H7 (cell line): ENCODE measurements around the gene CCDC85C. TPM values are rescaled to one million over a fixed set of nuclear protein-coding genes. Genes with fewer than 3 reads are reported as not detected.
A peak's percentile ranks its signal among the peaks of the same experiment; 100 is the strongest.

ENCODE experiments used
- DNase-seq: peaks from one replicate; pipeline ENCODE4 v3.0.0; 2012
- H3K27me3 ChIP-seq: 2 replicates; pipeline ENCODE4 v1.6.0; 2011; ENCODE audit warnings: mild to moderate bottlenecking, low read length; ENCODE audit not compliant: control insufficient read depth, insufficient read depth
- H3K36me3 ChIP-seq: replicated peaks from 2 replicates; pipeline ENCODE4 v1.5.1; 2011; ENCODE audit warnings: low read length; ENCODE audit not compliant: control insufficient read depth, insufficient read depth
- H3K4me3 ChIP-seq: 2 replicates; pipeline ENCODE4 v1.5.1; 2011; ENCODE audit warnings: low read depth, mild to moderate bottlenecking, control low read depth, low read length, moderate library complexity; ENCODE audit not compliant: insufficient read depth
- total RNA-seq: library from RNA; depleted of rRNA; stranded (reverse); fragments of >200 nt; shearing (Covaris generic); gene quantifications from 2 replicates; pipeline ENCODE4 v1.2.3, GENCODE V29; 2014

The CCDC85C gene
- total RNA-seq, 1 experiment from 2014 or later = 50.2 TPM

DNA sequence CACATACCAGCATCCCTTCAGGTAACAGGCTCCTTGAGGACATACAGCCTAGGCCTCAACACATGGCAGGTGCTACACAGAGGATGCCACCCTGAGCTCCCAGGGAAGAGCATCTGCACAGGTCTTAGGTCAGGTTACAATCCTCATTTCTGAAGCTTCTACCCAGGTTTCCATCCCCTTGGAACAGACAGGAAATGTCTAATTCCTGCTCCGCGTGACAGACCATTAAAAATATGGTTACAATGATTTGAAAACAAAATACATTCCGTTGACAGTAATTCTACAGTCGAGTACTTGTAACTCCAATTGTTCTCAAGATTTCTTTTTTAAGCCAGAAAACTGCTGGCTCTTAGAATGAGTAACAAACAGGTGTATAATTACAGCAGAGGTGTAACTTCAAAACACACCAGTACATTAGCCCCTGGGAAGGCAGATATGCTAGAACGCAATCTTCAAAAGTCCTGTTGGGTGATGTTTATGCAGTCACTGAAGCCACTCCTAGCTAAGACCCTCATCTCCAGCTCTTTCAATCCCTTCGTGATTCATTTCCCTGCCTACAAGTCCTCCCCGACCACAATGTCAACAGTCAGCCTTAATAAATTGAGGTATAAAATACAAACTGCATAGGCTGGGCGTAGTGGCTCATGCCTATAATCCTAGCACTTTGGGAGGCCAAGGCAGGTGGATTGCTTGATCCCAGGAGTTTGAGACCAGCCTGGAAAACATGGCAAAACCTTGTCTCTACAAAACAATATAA lies 135.0 kb downstream of the CCDC85C start:
- no peak for DNase-seq
- H3K36me3 ChIP-seq = peaks cover 1% of the 10 kb centered on the region; the same call in 1 of the 2 replicates

GRCh38 chr14:99468081-99468480 lies 135.9 kb downstream of the CCDC85C start:
- Histone ChIP-seq H3K4me3 (no peak overlapping the region), H3K36me3 (peaks cover 1% of the 10 kb centered on the region; the same call in 1 of the 2 replicates), H3K27me3 (no peaks in the 10 kb centered on the region)
- DNase-seq = no peak

More for the DNA sequence above, 135.0 kb downstream of the CCDC85C start:
- H3K27me3 ChIP-seq = no peaks in the 10 kb centered on the region
- no peak overlapping the region for H3K4me3 ChIP-seq

GRCh38 chr14:99467336-99468078 lies 136.5 kb downstream of the CCDC85C start:
- Histone ChIP-seq H3K36me3 (peaks cover 1% of the 10 kb centered on the region; the same call in 1 of the 2 replicates), H3K27me3 (no peaks in the 10 kb centered on the region), H3K4me3 (no peak overlapping the region)
- no peak for DNase-seq

DNA sequence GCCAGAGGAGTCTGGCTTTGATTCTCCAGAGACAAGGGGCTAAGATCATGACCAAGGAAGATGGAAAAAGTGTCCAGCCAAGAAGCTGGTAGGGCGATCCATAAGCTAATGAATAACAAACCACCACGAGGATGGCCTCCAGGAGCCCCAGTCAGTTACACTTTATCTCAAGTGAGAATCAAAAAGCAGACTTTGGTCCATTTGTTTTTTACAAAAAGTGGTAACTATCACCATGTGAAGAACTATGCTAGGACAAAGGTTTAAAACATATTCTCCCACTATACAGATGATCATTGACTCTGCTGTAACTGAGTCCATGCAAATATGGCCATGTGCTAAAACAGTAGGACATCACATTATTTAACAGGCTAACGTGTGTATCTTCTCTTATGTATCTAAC lies 137.2 kb downstream of the CCDC85C start:
- no peaks in the 10 kb centered on the region for H3K27me3 ChIP-seq

GRCh38 chr14:99465288-99465687 lies 138.7 kb downstream of the CCDC85C start:
- no peak for DNase-seq
- Histone ChIP-seq H3K27me3 (no peaks in the 10 kb centered on the region), H3K36me3 (peaks cover 5% of the 10 kb centered on the region), H3K4me3 (no peak overlapping the region)

More for the DNA sequence above, 137.2 kb downstream of the CCDC85C start:
- Histone ChIP-seq H3K36me3 (peaks cover 1% of the 10 kb centered on the region; the same call in 1 of the 2 replicates), H3K4me3 (no peak overlapping the region)
- no peak for DNase-seq

DNA sequence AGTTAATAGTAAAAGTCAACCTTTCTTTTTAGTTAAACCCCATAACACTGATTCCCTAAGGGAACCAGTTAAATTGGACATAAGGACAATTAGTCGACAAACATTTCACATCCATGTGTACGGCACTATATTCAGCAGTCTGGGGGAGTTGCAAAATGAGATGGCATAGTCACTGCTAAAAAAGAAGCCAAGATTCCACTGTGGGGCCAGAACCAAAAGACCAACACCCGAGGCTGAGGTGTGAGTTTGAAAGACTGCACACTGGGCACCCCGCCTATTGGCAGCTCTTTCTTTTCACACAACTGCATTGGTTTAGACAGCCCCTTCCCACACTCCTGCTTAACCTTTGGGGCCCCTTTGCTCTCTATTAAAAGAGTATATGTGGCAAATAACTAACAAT lies 140.0 kb downstream of the CCDC85C start:
- Histone ChIP-seq H3K36me3 (peaks cover 5% of the 10 kb centered on the region), H3K27me3 (no peaks in the 10 kb centered on the region), H3K4me3 (no peak overlapping the region)
- no peak for DNase-seq

- peaks cover 11% of the 10 kb centered on the region for H3K36me3 ChIP-seq
- DNase-seq = no peak
- H3K27me3 ChIP-seq = no peaks in the 10 kb centered on the region
- H3K4me3 ChIP-seq = no peak overlapping the region
Observed at GRCh38 chr14:99462210-99462609, 141.8 kb downstream of the CCDC85C start.

GRCh38 chr14:99461411-99462085 lies 142.5 kb downstream of the CCDC85C start:
- Histone ChIP-seq H3K4me3 (no peak overlapping the region), H3K36me3 (peaks cover 11% of the 10 kb centered on the region), H3K27me3 (no peaks in the 10 kb centered on the region)
- no peak for DNase-seq

GRCh38 chr14:99460793-99461192 lies 143.2 kb downstream of the CCDC85C start:
- Histone ChIP-seq H3K27me3 (no peaks in the 10 kb centered on the region), H3K36me3 (peaks cover 11% of the 10 kb centered on the region), H3K4me3 (no peak overlapping the region)
- DNase-seq = peak; percentile 63

- Histone ChIP-seq H3K36me3 (peaks cover 10% of the 10 kb centered on the region), H3K27me3 (no peaks in the 10 kb centered on the region), H3K4me3 (no peak overlapping the region)
- no peak for DNase-seq
Observed at GRCh38 chr14:99459481-99460100, 144.4 kb downstream of the CCDC85C start.

GRCh38 chr14:99454246-99454645 lies 149.8 kb downstream of the CCDC85C start:
- DNase-seq = no peak
- Histone ChIP-seq H3K4me3 (no peak overlapping the region), H3K36me3 (peaks cover 7% of the 10 kb centered on the region), H3K27me3 (no peaks in the 10 kb centered on the region)

GRCh38 chr14:99452968-99453367 lies 151.0 kb downstream of the CCDC85C start:
- H3K27me3 ChIP-seq = no peaks in the 10 kb centered on the region
- peaks cover 6% of the 10 kb centered on the region for H3K36me3 ChIP-seq
- DNase-seq = no peak
- H3K4me3 ChIP-seq = no peak overlapping the region

GRCh38 chr14:99451234-99451633 lies 152.8 kb downstream of the CCDC85C start:
- Histone ChIP-seq H3K27me3 (no peaks in the 10 kb centered on the region), H3K4me3 (no peak overlapping the region), H3K36me3 (peaks cover 8% of the 10 kb centered on the region)
- DNase-seq = no peak

GRCh38 chr14:99450266-99450665 lies 153.7 kb downstream of the CCDC85C start:
- Histone ChIP-seq H3K36me3 (peaks cover 8% of the 10 kb centered on the region), H3K4me3 (no peak overlapping the region), H3K27me3 (no peaks in the 10 kb centered on the region)
- DNase-seq = no peak
